NCI-H2029 (cell line): ENCODE results near the gene KIF26A.

Experiments used
- DNase-seq: peaks from one replicate; lab custom pipeline; 2025; lab: John Stamatoyannopoulos, UW

Gene KIF26A

DNA sequence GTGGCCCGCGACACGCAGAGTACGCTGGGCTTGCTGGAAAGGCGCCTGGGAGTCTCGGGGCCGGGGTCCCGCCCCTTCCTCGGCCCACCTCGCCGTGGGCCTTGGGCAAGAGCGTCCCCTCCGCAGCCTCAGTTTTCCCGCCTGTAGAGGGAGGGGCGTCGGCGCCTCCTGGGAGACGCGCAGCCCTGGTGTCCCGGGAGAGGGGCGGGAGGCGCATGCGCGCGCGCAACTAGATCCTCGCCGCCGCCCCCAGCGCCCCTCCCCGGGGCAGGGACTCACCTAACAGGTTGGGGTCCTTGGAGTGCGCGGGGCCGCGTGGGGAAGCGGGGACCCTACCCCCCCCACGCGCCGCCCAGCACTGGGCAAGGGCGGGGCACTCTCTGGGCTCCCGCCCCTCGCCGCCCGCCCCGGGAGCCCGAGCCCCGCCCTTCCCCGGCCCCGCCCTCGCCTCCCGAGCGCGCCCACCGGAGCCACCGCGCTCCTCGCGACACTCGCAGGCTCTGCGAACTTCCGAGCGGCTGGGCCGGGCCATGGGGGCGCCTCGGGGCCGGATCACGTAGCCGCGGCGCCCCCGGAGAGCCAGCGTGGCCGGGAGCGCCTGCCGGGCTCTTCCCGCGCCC, at the start of gene KIF26A:
TSS of gene KIF26A (plus strand) at position 490 of the 620 bp plus-strand sequence. CDS start 136 bp downstream, outside the sequence.
- no peak for DNase-seq

DNA sequence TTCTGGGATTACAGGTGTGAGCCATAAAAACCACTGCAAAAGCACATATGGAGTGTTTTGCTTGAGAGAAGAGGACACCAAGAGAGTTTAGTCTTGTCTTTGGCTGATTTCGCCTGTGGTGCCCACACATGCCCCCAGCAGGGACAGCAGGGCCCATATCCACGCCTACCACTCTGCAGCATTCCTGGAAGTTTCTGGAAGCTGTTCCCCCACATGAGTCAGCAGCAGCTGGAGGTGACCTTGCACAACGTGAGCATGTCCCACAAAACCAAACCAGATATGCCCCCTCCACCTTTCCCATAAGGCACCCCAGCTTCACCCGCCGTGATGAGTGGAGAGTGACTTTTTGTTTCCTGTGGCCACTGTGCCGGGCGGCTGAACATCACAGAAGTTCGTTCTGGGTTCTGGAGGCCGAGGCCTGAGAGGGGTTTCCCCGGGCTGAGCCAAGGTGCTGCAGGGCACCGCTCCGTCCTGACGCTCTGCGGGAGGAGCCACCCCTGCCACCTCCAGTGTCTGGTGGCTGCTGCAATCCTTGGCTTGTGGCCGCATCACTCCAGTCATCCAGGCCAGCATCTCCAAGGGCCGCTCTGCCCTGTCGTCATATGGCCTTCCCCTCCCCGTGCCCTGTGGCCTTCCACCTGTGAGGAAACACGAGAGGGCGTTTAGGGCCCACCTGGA, 48.2 kb upstream of the KIF26A start:
- no peak for DNase-seq

DNA sequence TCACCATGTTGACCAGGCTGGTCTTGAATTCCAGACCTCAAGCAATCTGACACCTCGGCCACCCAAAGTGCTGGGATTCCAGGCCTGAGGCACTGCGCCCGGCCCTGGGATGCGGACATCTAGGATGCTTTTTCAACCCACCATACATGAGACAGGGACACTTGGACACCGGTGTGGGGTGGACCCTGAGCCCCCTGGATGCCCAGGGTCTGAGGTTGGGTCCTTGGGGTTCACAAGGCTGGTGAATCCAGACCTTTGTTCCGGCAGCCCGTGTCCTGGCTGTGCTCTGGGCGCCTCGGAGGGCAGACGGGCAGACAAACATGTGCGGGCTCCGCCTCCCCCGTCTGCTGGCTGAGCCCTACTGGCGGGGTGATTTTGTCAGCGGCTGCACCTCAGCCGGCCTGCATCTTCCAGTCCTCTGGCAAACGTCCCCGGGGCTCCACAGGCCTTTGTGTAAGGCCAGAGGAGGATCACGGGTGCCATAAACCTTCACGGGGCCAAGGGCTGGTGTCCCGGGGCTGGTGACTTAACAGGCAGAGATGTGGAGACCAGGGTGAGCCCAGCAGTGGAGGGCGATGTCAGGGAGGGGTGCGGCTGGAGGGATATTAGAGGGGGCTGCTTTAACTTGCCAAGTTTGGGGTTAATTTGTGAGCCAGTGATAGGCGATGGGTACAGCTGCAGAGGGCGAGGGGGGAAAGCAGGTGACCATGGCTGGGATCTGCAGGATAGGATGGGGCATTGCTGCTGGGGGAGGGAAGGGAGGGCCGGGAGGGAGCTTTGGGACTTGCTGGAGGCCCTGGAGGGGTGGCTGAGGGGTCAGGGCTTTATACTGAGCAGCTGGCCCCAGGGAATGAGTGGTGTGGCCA, 47.1 kb upstream of the KIF26A start:
- no peak for DNase-seq

DNA sequence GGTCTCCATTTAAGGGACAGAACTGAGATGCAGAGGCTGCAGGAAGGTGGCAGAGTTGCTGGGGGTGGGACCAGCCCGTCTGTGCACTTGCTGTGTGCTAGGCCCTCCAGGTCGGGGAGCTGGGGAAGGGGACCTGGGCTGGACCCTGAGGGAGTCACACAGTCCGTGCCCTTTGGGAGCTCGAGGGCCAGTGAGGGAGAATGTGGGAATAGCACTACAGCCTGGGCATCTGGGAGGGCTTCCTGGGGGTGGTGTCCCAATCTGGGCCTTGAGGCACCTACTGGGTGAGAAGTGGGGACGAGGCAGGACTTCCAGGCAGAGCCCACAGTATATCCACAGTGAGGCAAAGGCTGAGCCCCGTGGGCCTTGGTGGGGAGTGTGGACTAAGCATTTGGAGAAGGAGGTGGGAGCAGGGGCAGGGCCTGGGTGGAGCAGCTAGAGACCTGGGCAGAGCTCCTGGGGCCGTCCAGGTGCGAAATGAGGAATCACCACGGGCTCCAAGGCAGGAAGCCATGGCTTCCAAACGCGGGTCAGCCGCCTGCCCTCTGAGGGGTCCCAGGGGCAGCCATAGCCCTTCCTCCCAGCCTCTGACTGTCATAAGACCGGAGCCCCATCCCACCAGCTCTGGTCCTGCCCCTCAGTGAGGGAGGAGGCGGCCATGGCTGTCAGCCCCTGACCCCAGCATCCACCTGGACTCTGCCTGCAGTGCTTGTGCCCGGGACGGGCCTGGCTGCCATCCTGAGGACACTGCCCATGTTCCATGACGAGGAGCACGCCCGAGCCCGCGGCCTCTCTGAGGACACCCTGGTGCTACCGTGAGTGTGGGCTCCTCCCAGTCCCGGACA, 46.2 kb upstream of the KIF26A start:
- DNase-seq, result no peak

DNA sequence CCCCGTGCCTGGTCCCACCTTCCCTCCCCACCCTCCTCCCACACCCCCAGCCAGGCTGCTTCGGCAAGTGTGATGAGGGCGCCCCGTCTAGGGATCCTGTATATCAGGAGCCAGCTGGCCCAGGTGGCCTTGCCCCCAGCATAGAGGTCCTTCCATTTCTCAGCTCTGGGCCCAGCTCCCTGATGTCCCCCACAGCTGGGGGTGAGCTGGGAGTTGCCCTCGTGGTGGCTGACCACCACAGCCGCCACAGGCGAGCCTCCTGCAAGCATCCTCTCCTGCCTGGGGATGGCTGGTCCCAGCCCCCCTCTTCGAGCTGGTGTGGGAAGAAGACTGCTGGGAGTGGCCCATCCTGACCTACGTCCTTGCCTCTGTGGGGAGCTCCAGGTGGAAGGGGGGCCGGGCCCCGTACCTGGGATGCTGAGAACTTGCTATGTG, 45.4 kb upstream of the KIF26A start:
- DNase-seq, result no peak

DNA sequence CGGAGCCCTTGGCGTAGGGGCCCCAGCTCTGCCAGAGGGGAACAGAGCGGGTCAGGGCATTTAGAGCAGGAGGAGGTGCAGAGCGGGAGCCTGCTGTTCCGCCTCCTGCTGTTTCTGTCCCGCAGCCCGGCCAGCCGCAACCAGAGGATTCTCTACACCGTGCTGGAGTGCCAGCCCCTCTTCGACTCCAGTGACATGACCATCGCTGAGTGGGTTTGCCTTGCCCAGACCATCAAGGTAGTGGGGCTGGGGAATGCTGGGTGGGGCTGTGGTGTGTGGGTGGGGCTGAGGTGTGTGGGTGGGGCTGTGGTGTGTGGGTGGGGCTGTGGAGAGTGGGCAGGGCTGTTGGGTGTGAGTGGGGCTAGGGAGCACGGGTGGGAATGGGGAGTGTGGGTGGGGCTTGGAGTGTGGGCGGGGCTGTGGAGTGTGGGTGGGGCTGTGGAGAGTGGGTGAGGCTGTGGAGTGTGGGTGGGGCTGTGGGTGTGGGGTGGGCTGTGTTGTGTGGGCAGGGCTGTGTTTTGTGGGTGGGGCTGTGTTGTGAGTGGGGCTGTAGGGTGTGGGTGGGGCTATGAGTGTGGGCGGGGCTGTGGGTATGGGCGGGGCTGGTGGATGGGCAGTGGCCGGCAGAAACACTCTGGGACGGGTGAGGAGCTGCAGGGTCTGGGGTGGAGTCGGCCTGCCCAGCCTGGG, 44.9 kb upstream of the KIF26A start:
- DNase-seq, result no peak

DNA sequence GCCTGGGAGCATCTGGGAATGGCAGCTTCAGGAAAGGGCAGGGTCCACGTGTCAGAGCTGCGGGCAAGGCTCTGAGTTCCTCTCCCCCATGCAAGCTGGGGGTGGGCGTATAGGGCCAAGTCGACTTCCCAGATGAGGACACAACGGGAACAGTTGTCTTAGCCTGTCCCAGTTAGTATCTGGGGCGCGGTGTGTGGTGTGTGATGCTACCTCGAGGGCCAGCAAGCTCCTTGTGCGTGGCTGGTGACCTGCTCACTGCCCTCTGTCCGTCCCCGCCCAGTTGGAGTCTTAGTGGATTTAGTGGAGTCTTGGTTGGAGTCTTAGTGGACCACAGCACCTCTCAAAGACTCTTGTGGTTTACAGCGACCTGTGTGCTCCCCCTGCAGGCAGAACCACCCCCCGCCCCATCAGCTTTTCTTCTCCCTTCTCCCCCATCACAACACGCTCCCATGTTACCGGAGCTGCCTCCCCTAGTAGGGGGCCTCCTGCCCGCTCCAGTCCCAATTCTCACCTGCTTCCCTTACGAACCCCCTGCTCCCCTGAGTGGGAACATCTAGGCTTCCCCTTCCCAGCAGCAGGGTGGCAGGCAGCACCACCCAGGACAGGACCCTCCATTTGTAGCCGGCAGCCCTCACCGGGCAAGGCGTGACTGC, 44.2 kb upstream of the KIF26A start:
- no peak for DNase-seq

DNA sequence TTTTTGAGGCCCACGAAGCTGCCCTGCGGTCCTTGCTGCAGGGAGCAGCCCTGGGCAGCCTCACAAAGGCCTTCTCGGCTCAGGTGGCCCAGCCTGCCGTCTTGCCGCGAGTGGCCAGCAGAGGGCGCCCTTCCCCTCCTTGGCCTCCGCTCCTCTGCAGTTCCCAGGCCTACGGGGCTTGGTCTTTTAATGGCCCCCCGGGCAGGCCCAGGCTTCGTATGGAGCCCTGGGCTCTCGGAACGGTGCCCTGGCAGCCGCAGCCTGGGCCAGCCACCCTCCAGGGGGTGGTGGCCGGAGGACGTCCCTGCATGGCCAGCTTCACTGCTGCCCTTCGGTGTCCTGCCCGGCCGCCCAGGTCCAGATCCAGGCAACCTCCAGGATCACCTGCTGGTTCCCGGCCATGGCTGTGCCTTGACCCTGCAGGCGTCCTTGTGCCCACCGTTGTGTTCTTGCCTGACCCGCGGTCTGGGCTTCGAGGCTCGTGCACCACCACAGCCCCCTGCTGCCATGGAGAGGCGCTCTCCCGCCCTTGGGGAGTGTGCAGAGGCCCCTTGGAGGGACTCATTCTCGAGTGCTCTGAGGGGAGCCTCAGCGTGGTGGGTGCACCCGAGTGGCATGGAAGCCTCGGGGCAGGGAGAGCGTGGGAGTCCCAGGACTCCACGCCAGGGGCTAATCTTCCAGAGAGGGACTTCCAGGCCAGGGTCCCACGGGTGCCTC, 43.5 kb upstream of the KIF26A start:
- no peak for DNase-seq

DNA sequence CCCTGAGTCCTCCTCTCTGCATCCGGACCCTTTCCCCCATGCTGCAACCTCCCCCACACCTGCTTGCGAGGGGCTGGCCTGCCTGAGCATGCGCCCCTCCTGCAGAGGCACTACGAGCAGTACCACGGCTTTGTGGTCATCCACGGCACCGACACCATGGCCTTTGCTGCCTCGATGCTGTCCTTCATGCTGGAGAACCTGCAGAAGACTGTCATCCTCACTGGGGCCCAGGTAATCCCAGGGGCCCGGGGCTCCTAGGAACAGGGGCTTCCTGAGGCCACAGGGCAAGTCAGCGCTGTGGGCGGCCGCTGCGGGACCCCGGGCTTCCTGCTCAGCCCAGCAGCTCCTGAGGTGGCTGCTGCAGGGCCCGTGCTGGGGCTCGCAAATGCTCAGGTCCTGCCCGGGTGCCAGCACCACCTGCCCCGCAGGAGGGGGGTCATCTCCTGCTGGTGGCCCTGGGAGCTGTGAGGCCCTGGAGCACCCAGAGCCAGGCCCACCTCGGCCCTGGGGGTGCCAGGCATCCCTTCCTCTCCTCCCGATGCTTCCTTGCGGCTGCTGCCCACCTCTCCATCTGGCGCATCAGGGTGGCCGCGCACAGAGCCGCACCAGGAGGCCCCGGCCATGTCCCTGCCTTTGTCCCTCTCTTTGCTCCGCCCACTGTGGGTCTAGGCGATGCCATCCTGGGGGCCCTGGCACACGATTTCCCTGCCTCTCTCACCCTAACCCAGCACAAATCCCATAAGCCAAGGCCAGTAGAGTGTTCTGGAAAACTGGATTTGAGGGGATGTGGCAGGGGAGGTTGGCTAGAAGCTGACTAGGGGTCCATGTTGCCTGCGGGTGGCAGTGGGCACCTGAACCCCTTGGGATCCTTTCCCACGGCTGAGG, 42.7 kb upstream of the KIF26A start:
- no peak for DNase-seq

DNA sequence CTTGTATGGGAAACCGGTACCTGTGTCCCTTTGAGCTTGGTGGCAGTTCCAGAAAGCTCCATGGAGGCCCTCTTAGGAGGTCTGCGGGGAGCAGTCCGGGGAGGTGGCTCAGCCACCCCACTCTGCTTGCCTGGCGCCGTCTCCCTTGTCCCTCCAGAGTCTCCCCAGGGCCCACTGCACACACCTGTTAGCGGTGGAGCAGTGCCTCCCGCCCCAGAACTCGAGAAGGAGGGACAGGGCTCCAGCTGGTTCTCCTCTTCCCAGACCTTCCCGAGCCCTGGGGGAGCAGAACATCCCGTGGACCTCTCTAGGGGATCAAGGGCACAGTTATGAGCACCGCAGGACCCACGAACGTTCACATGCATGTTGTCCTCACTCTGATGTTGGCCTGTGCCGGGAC, 42.1 kb upstream of the KIF26A start:
- DNase-seq, result no peak

DNA sequence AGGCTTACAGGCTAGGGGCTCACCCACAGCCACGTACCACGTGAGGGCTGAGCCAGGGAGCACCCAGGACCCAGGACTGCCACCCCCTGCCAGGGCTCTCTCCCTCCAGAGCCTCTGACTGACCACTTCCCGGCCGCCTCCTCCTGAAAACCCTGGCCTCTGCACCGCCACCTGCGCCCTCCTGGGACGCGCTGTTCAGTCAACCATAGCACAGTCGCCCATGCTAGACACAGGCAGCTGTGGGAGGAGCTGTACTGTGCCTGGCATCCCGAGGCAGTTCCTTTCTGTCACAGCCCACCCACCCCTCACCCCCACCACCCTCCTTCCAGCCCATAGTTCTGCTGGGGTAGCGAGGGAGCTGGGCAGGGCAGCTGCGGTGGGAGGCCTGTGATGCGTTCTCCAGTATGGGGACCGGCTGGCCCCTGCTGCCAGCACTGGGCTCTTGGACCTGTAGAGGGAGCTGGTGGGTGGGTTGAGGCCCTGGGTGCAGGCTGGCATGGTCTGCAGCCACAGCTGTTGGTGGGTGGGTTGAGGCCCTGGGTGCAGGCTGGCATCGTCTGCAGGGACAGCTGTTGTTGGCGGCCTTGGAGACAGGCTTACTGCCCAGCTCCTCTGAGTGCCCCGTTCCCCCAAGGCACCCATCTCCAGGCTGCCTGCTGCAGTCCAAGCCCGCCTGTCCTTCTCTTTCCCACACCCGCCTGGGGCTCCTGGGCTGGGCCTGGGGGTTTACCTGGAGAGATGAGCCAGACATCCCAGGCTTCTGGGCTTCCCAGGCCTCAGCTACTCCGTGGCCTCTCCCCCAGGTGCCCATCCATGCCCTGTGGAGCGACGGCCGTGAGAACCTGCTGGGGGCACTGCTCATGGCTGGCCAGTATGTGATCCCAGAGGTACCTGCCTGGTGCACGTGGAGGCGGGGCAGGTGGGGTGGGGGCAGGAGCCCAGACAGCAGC, 41.4 kb upstream of the KIF26A start:
- no peak for DNase-seq

DNA sequence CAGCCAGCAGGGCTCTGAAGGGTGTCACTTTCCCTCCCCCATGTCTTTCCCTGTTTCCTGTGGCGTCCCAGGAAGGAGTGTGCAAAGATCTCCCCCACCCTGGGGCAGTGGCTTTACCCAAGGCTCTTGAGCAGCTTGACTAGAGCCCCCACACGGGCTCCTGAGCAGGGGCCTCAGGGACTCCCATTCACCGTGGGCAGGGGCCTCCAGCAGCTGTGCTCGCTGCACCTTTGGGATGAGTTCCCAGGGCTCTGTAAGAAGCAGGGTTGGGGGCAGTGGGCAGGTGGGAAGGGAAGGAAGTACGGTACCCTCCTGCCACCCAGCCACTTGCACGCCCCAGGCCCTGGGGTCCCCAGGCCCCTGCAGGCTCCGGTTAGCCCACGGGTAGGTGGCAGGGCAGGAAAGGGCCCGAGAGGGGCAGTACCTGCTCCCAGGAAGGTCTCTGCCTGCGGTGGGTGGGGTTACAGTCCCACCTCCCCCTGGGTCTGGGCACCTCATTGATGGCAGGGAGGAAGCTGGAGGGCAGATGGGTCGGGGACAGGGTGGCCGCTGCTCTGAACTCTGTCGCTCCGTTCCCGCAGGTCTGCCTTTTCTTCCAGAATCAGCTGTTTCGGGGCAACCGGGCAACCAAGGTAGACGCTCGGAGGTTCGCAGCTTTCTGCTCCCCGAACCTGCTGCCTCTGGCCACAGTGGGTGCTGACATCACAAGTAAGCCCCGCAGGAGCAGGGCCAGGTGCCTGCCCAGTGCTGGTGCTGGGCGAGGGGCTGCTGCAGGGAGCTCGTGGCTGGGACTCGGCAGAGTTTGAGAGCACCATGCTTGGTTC, 39.9 kb upstream of the KIF26A start:
- no peak for DNase-seq

DNA sequence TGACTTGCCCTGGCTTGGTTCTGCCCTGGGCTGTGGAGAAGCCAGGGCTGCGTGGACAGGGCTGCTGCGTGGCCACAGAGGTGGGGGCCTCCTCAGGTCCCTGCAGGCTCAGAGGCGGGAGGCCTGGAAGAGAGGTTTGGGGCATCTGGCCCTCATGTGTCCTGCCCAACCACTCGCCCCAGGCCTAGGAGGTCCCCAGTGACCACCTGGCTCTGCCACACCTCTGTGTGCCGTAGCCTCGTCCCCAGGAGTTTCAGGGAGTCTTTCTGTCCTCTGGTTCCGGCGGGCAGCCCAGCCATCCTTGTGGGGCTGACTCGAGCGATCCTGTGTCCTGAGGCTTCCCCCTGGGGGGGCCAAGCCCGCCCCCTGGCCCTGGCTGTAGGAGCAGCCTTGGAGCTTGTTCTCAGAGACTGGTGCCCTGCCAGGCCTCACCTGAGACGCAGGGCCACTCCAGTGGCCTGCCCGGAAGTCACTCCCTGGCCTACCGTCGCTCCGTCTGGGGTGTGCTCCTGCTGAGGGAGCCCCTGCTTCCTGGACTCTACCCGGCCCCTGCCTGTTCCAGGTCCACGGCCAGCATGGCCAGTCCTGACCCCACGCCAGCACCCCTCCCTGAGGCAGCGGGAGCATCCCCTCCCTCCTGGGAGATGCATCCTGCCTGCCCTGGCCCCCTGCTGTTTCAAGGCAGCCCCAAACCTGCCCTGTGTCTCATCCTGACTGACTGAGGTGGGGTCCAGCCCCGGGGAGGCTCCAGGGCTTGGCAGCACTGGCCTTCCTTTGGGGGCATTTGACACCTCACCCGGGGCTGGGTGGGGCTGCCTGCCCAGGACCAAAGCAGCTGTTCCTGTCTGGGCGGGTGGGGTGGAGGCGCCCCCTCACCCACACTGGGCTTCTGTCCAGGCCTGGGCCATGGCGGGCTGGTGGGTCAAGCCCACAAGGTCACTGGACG, 39.0 kb upstream of the KIF26A start:
- no peak for DNase-seq

DNA sequence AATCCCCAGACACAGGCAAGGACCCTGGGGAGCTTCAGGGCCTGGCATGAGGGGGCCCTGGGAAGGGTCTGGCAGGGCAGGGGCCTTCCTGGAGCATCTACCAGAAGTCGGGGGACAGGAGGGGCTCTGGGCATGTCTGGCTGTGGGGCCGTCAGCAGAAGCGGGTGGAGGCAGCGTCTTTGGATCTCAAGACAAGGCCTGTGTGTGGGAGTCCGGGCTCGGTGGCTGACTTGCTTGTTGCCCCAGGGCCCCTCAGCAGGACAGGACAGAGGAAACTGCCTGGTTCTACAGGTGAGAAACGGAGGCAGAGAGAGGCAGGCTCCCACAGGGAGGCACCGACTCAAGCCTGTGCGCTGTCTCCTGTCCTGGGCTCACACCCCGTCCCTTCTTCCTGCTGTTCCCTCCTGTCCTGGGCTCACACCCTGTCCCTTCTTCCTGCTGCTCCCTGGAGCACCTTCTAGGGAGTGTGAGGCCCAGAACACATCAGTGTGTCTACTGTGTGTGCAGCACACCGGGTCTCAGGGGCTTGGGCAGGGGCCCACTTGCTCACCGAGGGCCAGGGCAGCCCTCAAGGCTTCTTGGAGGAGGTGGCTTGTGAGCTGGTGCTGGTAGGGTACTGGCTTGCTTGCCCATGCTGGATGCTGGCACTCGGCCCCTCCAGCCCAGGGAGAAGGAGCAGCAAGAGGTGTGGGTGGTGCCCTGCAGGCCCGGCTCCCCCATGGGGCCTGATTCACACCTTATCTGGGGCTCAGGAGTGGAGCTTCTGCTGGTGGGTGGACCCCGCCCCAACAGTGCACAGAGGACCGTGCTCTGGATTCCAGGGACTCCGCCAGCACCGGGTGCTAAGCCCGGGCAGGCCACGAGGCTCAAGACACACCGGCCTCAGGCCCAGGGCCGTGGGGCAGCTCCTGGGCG, 38.0 kb upstream of the KIF26A start:
- DNase-seq, result no peak

DNA sequence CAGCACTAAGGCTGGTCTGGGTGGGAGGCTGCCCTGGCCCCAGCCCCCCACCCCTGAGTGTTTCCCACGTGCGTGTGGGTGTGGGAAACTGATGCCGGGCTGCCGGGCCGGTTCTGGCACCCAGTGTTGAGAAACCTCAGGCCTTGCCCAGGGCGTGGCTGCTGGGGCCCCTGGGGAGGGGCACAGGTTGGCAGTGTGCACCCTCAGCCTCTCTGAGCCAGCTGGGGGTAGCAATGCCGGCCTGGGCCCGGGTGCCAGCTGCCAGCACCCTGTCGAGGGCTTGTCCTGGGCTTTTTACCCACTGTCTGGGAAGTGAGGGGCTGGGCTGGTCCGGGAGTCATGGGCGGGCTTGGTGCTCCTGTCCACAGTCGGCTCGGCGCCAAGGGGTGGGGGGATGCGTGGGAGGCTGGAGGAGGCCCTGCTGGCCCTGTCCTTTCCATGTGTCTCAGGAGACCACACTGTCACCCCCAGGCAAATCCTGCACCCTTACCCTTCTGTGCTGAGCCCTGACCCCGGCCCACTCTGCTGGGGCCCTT, 37.2 kb upstream of the KIF26A start:
- no peak for DNase-seq
